ENCODE results near the gene MPP2. TPM values are rescaled to one million over a fixed set of nuclear protein-coding genes. Genes with fewer than 3 reads are reported as not detected.
"Not testable (repeated sequence)": the region's sequence is repeated elsewhere in the genome, so short reads cannot be mapped to it uniquely, and the experiment has no call there.

The MPP2 gene
- total RNA-seq, 6 experiments from 2014 or later: 0.62 to 1.3 (median 1.0) TPM

GRCh38 chr17:43900183-43900857 is 7.0 kb downstream of the MPP2 start:
- Mint-ChIP-seq H3K4me1 (ENCODE audit: low read depth) (peaks cover 10% of the 10 kb centered on the region; the same call in 1 of the 2 replicates), H3K4me3 (peak overlapping the region; percentile 76), H3K36me3 (ENCODE audit: low read depth) (no peaks in the 10 kb centered on the region), H3K27ac (no peak overlapping the region), H3K9me3 (no peaks in the 10 kb centered on the region), H3K27me3 (ENCODE audit: insufficient read depth) (peaks cover 50% of the 10 kb centered on the region)
- DNase-seq: peak; percentile 61
- TF ChIP-seq CTCF (IDR thresholded peaks at IDR 0.05): no peak

- peaks cover 10% of the 10 kb centered on the region; the same call in 1 of the 2 replicates for H3K4me1 Mint-ChIP-seq (ENCODE audit: low read depth)
- no peak for DNase-seq
- no peak overlapping the region for H3K27ac Mint-ChIP-seq
- H3K36me3 Mint-ChIP-seq (ENCODE audit: low read depth): no peaks in the 10 kb centered on the region
- peaks cover 47% of the 10 kb centered on the region for H3K27me3 Mint-ChIP-seq (ENCODE audit: insufficient read depth)
- no peaks in the 10 kb centered on the region for H3K9me3 Mint-ChIP-seq
- H3K4me3 Mint-ChIP-seq: no peak overlapping the region
- no peak for TF ChIP-seq CTCF (IDR thresholded peaks at IDR 0.05)
Measured at GRCh38 chr17:43898446-43898845, 8.9 kb downstream of the MPP2 start.

GRCh38 chr17:43897831-43898230 is 9.5 kb downstream of the MPP2 start:
- no peak for DNase-seq
- H3K36me3 Mint-ChIP-seq (ENCODE audit: low read depth): no peaks in the 10 kb centered on the region
- H3K27ac Mint-ChIP-seq: no peak overlapping the region
- H3K4me1 Mint-ChIP-seq (ENCODE audit: low read depth): peaks cover 10% of the 10 kb centered on the region; the same call in 1 of the 2 replicates
- no peaks in the 10 kb centered on the region for H3K9me3 Mint-ChIP-seq
- no peak overlapping the region for H3K4me3 Mint-ChIP-seq
- H3K27me3 Mint-ChIP-seq (ENCODE audit: insufficient read depth): peaks cover 43% of the 10 kb centered on the region
- no peak for TF ChIP-seq CTCF (IDR thresholded peaks at IDR 0.05)

- DNase-seq; H3K9me3 Mint-ChIP-seq; H3K36me3 Mint-ChIP-seq (ENCODE audit: low read depth); H3K4me1 Mint-ChIP-seq (ENCODE audit: low read depth); H3K27ac Mint-ChIP-seq; H3K4me3 Mint-ChIP-seq: not testable (repeated sequence)
- peaks cover 42% of the 10 kb centered on the region for H3K27me3 Mint-ChIP-seq (ENCODE audit: insufficient read depth)
Measured at GRCh38 chr17:43894494-43894893, 12.8 kb downstream of the MPP2 start.

GRCh38 chr17:43892647-43892952 is 14.7 kb downstream of the MPP2 start:
- Mint-ChIP-seq H3K4me3 (no peak overlapping the region), H3K9me3 (no peaks in the 10 kb centered on the region), H3K4me1 (ENCODE audit: low read depth) (no peaks in the 10 kb centered on the region), H3K27me3 (ENCODE audit: insufficient read depth) (peaks cover 47% of the 10 kb centered on the region), H3K27ac (no peak overlapping the region), H3K36me3 (ENCODE audit: low read depth) (no peaks in the 10 kb centered on the region)
- TF ChIP-seq CTCF (IDR thresholded peaks at IDR 0.05): no peak
- no peak for DNase-seq

GRCh38 chr17:43891851-43892646 is 15.3 kb downstream of the MPP2 start:
- Mint-ChIP-seq H3K27ac (no peak overlapping the region), H3K4me1 (ENCODE audit: low read depth) (no peaks in the 10 kb centered on the region), H3K9me3 (no peaks in the 10 kb centered on the region), H3K36me3 (ENCODE audit: low read depth) (no peaks in the 10 kb centered on the region), H3K27me3 (ENCODE audit: insufficient read depth) (peaks cover 43% of the 10 kb centered on the region), H3K4me3 (no peak overlapping the region)
- DNase-seq: no peak
- TF ChIP-seq CTCF (IDR thresholded peaks at IDR 0.05): no peak

Data from HFFc6 (cell line).